ENCODE measurements around the gene CDC25C. TPM values are rescaled to one million over a fixed set of nuclear protein-coding genes. Genes with fewer than 3 reads are reported as not detected.

CDC25C gene
- total RNA-seq, 2 donors from 2014 or later: 5.5 to 14.0 TPM

- no peak for DNase-seq (ENCODE audit: low spot score)
- H3K27ac Mint-ChIP-seq: no peak overlapping the region
- H3K4me1 Mint-ChIP-seq (ENCODE audit: low read depth in 2 of 2): no peaks in the 10 kb centered on the region
- no peaks in the 10 kb centered on the region for H3K9me3 Mint-ChIP-seq
- H3K36me3 Mint-ChIP-seq: no peaks in the 10 kb centered on the region
- ATAC-seq: no peak
- H3K4me3 Mint-ChIP-seq: no peak overlapping the region
- H3K27me3 Mint-ChIP-seq: no peaks in the 10 kb centered on the region
These were observed 48.5 kb downstream of the CDC25C start for GRCh38 chr5:138282920-138283742.

- H3K27me3 Mint-ChIP-seq: peaks cover 0 to under 1% of the 10 kb centered on the region in 2 donors
- DNase-seq (ENCODE audit: low spot score): no peak
- no peaks in the 10 kb centered on the region for H3K9me3 Mint-ChIP-seq
- H3K27ac Mint-ChIP-seq: no peak overlapping the region
- ATAC-seq: no peak
- no peaks in the 10 kb centered on the region for H3K36me3 Mint-ChIP-seq
- no peaks in the 10 kb centered on the region for H3K4me1 Mint-ChIP-seq (ENCODE audit: low read depth in 2 of 2)
- H3K4me3 Mint-ChIP-seq: no peak overlapping the region
These were observed 50.7 kb downstream of the CDC25C start for GRCh38 chr5:138280915-138281314.

- Mint-ChIP-seq H3K27ac (no peak overlapping the region), H3K9me3 (no peaks in the 10 kb centered on the region), H3K4me1 (ENCODE audit: low read depth in 2 of 2) (peaks cover 0 to 3% of the 10 kb centered on the region in 2 donors), H3K27me3 (peaks cover 12 to 17% of the 10 kb centered on the region in 2 donors), H3K4me3 (no peak overlapping the region), H3K36me3 (no peaks in the 10 kb centered on the region)
- no peak for DNase-seq (ENCODE audit: low spot score)
- no peak for ATAC-seq
These were observed 55.1 kb downstream of the CDC25C start for GRCh38 chr5:138276402-138277054.

- Mint-ChIP-seq H3K36me3 (no peaks in the 10 kb centered on the region), H3K4me3 (no peak overlapping the region), H3K27ac (no peak overlapping the region), H3K27me3 (peaks cover 12 to 17% of the 10 kb centered on the region in 2 donors), H3K9me3 (no peaks in the 10 kb centered on the region), H3K4me1 (ENCODE audit: low read depth in 2 of 2) (peaks cover 0 to 3% of the 10 kb centered on the region in 2 donors)
- DNase-seq (ENCODE audit: low spot score) (no peak), ATAC-seq (no peak)
These were observed 55.7 kb downstream of the CDC25C start for GRCh38 chr5:138275895-138276294.

GRCh38 chr5:138275379-138275782 is 56.2 kb downstream of the CDC25C start:
- DNase-seq (ENCODE audit: low spot score): no peak
- no peak overlapping the region for H3K27ac Mint-ChIP-seq
- H3K9me3 Mint-ChIP-seq: no peaks in the 10 kb centered on the region
- no peak overlapping the region for H3K4me3 Mint-ChIP-seq
- no peak for ATAC-seq
- no peaks in the 10 kb centered on the region for H3K36me3 Mint-ChIP-seq
- H3K4me1 Mint-ChIP-seq (ENCODE audit: low read depth in 2 of 2): peaks cover 0 to 3% of the 10 kb centered on the region in 2 donors
- H3K27me3 Mint-ChIP-seq: peaks cover 12 to 17% of the 10 kb centered on the region in 2 donors

GRCh38 chr5:138274189-138274853 is 57.3 kb downstream of the CDC25C start, which contains the start of gene GFRA3:
Gene GFRA3, minus strand, starts transcription at chr5:138274621. Its CDS starts 197 bp downstream, at chr5:138274424.
- peak within 1 kb of the TSS; percentile 17 for H3K4me3 Mint-ChIP-seq
- H3K9me3 Mint-ChIP-seq: no peaks in the 10 kb centered on the region
- DNase-seq (ENCODE audit: low spot score) (no peak), ATAC-seq (peak; percentile 44 to 48)
- peaks cover 0 to 3% of the 10 kb centered on the region in 2 donors for H3K4me1 Mint-ChIP-seq (ENCODE audit: low read depth in 2 of 2)
- no peak within 1 kb of the TSS for H3K27ac Mint-ChIP-seq
- peaks cover 12 to 17% of the 10 kb centered on the region in 2 donors for H3K27me3 Mint-ChIP-seq
- H3K36me3 Mint-ChIP-seq: no peaks in the 10 kb centered on the region

- peaks cover 0 to 3% of the 10 kb centered on the region in 2 donors for H3K4me1 Mint-ChIP-seq (ENCODE audit: low read depth in 2 of 2)
- H3K27ac Mint-ChIP-seq: no peak overlapping the region
- no peaks in the 10 kb centered on the region for H3K9me3 Mint-ChIP-seq
- DNase-seq (ENCODE audit: low spot score) (no peak), ATAC-seq (peak in 1 of 2 donors; percentile 43)
- no peaks in the 10 kb centered on the region for H3K36me3 Mint-ChIP-seq
- peaks cover 12 to 18% of the 10 kb centered on the region in 2 donors for H3K27me3 Mint-ChIP-seq
- peak overlapping the region; percentile 17 for H3K4me3 Mint-ChIP-seq
These were observed 57.8 kb downstream of the CDC25C start for GRCh38 chr5:138273834-138274188.

- Mint-ChIP-seq H3K4me1 (ENCODE audit: low read depth in 2 of 2) (peaks cover 0 to 3% of the 10 kb centered on the region in 2 donors), H3K4me3 (no peak overlapping the region), H3K27me3 (peaks cover 12 to 22% of the 10 kb centered on the region in 2 donors), H3K27ac (no peak overlapping the region), H3K36me3 (no peaks in the 10 kb centered on the region), H3K9me3 (no peaks in the 10 kb centered on the region)
- ATAC-seq (no peak), DNase-seq (ENCODE audit: low spot score) (no peak)
These were observed 58.9 kb downstream of the CDC25C start for GRCh38 chr5:138272681-138273080.

- H3K36me3 Mint-ChIP-seq: no peaks in the 10 kb centered on the region
- no peak for DNase-seq (ENCODE audit: low spot score)
- H3K27ac Mint-ChIP-seq: no peak overlapping the region
- H3K4me1 Mint-ChIP-seq (ENCODE audit: low read depth in 2 of 2): peaks cover 0 to 3% of the 10 kb centered on the region in 2 donors
- peaks cover 12 to 23% of the 10 kb centered on the region in 2 donors for H3K27me3 Mint-ChIP-seq
- no peak overlapping the region for H3K4me3 Mint-ChIP-seq
- ATAC-seq: no peak
- no peaks in the 10 kb centered on the region for H3K9me3 Mint-ChIP-seq
These were observed 60.3 kb downstream of the CDC25C start for GRCh38 chr5:138271281-138271680.

GRCh38 chr5:138264183-138264582 is 67.4 kb downstream of the CDC25C start:
- H3K36me3 Mint-ChIP-seq: no peaks in the 10 kb centered on the region
- no peak overlapping the region for H3K4me3 Mint-ChIP-seq
- H3K4me1 Mint-ChIP-seq (ENCODE audit: low read depth in 2 of 2): no peaks in the 10 kb centered on the region
- DNase-seq (ENCODE audit: low spot score): no peak
- peak in 1 of 2 donors; percentile 24 for ATAC-seq
- no peak overlapping the region for H3K27ac Mint-ChIP-seq
- H3K9me3 Mint-ChIP-seq: no peaks in the 10 kb centered on the region
- H3K27me3 Mint-ChIP-seq: peaks cover 7 to 11% of the 10 kb centered on the region in 2 donors

- H3K4me1 Mint-ChIP-seq (ENCODE audit: low read depth in 2 of 2): no peaks in the 10 kb centered on the region
- no peaks in the 10 kb centered on the region for H3K9me3 Mint-ChIP-seq
- DNase-seq (ENCODE audit: low spot score) (no peak), ATAC-seq (no peak)
- H3K4me3 Mint-ChIP-seq: no peak overlapping the region
- no peaks in the 10 kb centered on the region for H3K36me3 Mint-ChIP-seq
- peaks cover 7 to 14% of the 10 kb centered on the region in 2 donors for H3K27me3 Mint-ChIP-seq
- H3K27ac Mint-ChIP-seq: no peak overlapping the region
These were observed 68.0 kb downstream of the CDC25C start for GRCh38 chr5:138263581-138263980.

GRCh38 chr5:138258704-138259292 is 72.8 kb downstream of the CDC25C start:
- no peaks in the 10 kb centered on the region for H3K4me1 Mint-ChIP-seq (ENCODE audit: low read depth in 2 of 2)
- no peak for ATAC-seq
- DNase-seq (ENCODE audit: low spot score): no peak
- no peak overlapping the region for H3K4me3 Mint-ChIP-seq
- peaks cover 7% of the 10 kb centered on the region in 2 donors for H3K27me3 Mint-ChIP-seq
- H3K27ac Mint-ChIP-seq: no peak overlapping the region
- H3K9me3 Mint-ChIP-seq: no peaks in the 10 kb centered on the region
- no peaks in the 10 kb centered on the region for H3K36me3 Mint-ChIP-seq

GRCh38 chr5:138257583-138257982 is 74.0 kb downstream of the CDC25C start:
- no peak overlapping the region for H3K4me3 Mint-ChIP-seq

More at GRCh38 chr5:138257583-138257982, 74.0 kb downstream of the CDC25C start:
- H3K4me1 Mint-ChIP-seq (ENCODE audit: low read depth in 2 of 2): no peaks in the 10 kb centered on the region
- H3K9me3 Mint-ChIP-seq: no peaks in the 10 kb centered on the region
- H3K36me3 Mint-ChIP-seq: no peaks in the 10 kb centered on the region
- DNase-seq (ENCODE audit: low spot score) (no peak), ATAC-seq (peak in 1 of 2 donors; percentile 33)
- H3K27me3 Mint-ChIP-seq: peaks cover 7% of the 10 kb centered on the region in 2 donors
- H3K27ac Mint-ChIP-seq: no peak overlapping the region
